Measurements from ENCODE around the gene VILL.

DNA sequence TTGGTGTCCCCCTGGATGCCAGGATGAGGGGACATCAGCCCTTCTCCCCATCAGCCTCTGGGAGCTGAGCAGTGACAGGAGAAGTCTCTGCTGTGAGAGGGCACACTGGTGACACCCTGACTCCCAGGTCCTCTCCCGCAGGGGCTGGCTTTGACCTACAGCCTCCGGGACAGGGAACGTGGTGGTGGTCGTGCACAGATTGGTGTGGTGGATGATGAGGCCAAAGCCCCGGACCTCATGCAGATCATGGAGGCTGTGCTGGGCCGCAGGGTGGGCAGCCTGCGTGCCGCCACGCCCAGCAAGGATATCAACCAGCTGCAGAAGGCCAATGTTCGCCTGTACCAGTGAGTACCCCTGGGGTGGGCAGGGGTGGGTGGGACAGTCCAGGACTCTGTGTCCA is 6.8 kb downstream of the VILL start:
- TF ChIP-seq EZH2 (IDR thresholded peaks at IDR 0.05; ENCODE audit: borderline replicate concordance, low read length), result no peak
- TF ChIP-seq, protein P1, sequence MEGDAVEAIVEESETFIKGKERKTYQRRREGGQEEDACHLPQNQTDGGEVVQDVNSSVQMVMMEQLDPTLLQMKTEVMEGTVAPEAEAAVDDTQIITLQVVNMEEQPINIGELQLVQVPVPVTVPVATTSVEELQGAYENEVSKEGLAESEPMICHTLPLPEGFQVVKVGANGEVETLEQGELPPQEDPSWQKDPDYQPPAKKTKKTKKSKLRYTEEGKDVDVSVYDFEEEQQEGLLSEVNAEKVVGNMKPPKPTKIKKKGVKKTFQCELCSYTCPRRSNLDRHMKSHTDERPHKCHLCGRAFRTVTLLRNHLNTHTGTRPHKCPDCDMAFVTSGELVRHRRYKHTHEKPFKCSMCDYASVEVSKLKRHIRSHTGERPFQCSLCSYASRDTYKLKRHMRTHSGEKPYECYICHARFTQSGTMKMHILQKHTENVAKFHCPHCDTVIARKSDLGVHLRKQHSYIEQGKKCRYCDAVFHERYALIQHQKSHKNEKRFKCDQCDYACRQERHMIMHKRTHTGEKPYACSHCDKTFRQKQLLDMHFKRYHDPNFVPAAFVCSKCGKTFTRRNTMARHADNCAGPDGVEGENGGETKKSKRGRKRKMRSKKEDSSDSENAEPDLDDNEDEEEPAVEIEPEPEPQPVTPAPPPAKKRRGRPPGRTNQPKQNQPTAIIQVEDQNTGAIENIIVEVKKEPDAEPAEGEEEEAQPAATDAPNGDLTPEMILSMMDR (IDR thresholded peaks at IDR 0.05; ENCODE audit: low read length), result no peak

All from OCI-LY1 (cell line).